Cardiac muscle cell (in vitro differentiated cells and primary cell): ENCODE measurements around the gene RAP1B. TPM values are rescaled to one million over a fixed set of nuclear protein-coding genes. Genes with fewer than 3 reads are reported as not detected.

Experiments used
- DNase-seq, 2 donors: peaks; one replicate each; pipeline versions ENCODE4 v3.0.0 to v3.0.0-alpha.2; 2010 to 2017; ENCODE audit warnings: low read depth in 1 of 2, low spot score in 1 of 2
- H3K27ac ChIP-seq: fragments of 200-600 bp; sonication (generic); 2 replicates; pipeline ENCODE4 v1.5.1; 2016
- H3K27me3 ChIP-seq: fragments of 200-600 bp; sonication (generic); 2 replicates; pipeline ENCODE4 v1.6.0; 2016; ENCODE audit warnings: control low read depth
- H3K36me3 ChIP-seq: fragments of 200-600 bp; sonication (generic); 2 replicates; pipeline ENCODE4 v1.5.1; 2016; ENCODE audit warnings: control low read depth
- H3K4me1 ChIP-seq: fragments of 200-600 bp; sonication (generic); 2 replicates; pipeline ENCODE4 v1.8.1; 2017; ENCODE audit warnings: low read depth, mild to moderate bottlenecking, mixed run types
- H3K4me3 ChIP-seq: fragments of 200-600 bp; sonication (generic); 2 replicates; pipeline ENCODE4 v1.5.1; 2016; ENCODE audit warnings: mild to moderate bottlenecking
- H3K9me3 ChIP-seq: fragments of 200-600 bp; sonication (generic); 2 replicates; pipeline ENCODE4 v1.5.1; 2017; ENCODE audit warnings: low read depth, mild to moderate bottlenecking, control low read depth
- polyA plus RNA-seq: library from polyadenylated mRNA; unstranded; fragments of >200 nt; fragmentation: Nextera tagmentation; extraction: Ambion mirVana; gene quantifications from 2 replicates; pipeline ENCODE4 v1.2.1, GENCODE V29; 2016
- total RNA-seq: library from RNA; depleted of rRNA; stranded (reverse); fragments of >200 nt; gene quantifications from 2 replicates; pipeline ENCODE4 v1.2.3, GENCODE V29; 2016
- TF ChIP-seq, protein P1 (sequence below): IDR thresholded peaks from 2 replicates; pipeline ENCODE4 v1.5.1; 2012; ENCODE audit warnings: low read depth, mild to moderate bottlenecking, low read length

RAP1B gene
- total and polyA plus RNA-seq, 2 experiments from 2014 or later: 79.9 to 148 TPM

DNA sequence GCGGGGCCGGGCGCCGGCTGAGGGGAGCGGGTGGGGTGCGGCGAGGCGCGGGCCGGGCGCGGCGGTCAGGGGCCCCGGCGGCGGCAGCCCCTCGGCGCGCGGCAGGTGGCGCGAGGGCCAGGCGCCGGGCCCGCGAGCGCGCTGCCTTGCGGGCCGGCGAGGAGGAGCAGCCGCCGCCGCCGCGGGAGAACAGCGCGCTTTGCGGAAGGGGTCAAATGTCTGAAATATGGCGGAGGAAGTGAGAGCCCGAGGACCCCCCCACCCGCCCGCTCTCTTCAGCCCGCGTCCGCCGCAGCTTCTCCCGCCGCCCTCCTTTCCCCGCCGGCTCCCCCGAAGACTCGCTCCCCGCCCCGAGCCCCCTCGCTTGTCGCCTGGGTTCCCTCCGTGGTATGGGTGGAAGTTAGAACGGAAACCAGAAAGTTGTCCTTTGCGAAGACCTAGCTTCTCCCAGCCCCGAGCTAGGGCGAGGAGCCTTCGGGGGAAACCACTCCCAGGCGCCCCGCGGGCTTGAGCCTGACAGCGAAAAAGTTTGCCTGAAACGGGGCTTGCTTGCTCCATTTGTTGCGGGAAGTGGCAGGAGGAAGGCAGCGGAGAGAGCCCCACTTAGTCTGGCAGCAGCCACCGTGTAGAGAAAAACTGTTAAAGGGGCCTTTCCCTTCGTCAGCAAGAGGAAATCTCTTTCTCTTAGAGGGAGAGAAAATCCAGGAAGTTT is 551 bp downstream of the RAP1B start:
- Histone ChIP-seq H3K4me1 (peaks cover 28% of the 10 kb centered on the region), H3K4me3 (peak overlapping the region; percentile 76), H3K36me3 (no peaks in the 10 kb centered on the region), H3K27ac (peak overlapping the region; percentile 99), H3K9me3 (no peaks in the 10 kb centered on the region), H3K27me3 (no peaks in the 10 kb centered on the region)
- TF ChIP-seq, protein P1, sequence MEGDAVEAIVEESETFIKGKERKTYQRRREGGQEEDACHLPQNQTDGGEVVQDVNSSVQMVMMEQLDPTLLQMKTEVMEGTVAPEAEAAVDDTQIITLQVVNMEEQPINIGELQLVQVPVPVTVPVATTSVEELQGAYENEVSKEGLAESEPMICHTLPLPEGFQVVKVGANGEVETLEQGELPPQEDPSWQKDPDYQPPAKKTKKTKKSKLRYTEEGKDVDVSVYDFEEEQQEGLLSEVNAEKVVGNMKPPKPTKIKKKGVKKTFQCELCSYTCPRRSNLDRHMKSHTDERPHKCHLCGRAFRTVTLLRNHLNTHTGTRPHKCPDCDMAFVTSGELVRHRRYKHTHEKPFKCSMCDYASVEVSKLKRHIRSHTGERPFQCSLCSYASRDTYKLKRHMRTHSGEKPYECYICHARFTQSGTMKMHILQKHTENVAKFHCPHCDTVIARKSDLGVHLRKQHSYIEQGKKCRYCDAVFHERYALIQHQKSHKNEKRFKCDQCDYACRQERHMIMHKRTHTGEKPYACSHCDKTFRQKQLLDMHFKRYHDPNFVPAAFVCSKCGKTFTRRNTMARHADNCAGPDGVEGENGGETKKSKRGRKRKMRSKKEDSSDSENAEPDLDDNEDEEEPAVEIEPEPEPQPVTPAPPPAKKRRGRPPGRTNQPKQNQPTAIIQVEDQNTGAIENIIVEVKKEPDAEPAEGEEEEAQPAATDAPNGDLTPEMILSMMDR: no peak
- peak; percentile 74 to 75 for DNase-seq

DNA sequence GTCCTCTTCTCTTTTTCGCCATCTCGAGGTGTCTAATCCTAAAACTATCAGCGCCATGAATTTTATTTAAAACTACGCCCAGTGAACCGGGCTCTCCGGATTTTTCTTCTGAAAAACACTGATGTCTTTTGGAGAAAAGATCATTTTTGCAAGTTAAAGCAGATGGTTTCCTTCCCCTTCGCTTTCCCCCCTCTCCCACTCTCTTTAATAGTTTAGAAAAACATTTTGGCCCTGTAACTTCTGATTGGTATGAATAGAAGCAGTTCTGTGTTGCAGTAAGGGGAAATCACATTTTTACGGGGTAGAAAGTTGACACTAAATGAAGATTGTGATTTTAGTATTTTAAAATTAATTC is 1.1 kb downstream of the RAP1B start:
- TF ChIP-seq, protein P1: no peak
- peak overlapping the region; percentile 76 for H3K4me3 ChIP-seq
- H3K36me3 ChIP-seq: no peaks in the 10 kb centered on the region
- H3K4me1 ChIP-seq: peaks cover 28% of the 10 kb centered on the region
- no peaks in the 10 kb centered on the region for H3K27me3 ChIP-seq
- peak overlapping the region; percentile 99 for H3K27ac ChIP-seq
- DNase-seq: no peak
- H3K9me3 ChIP-seq: no peaks in the 10 kb centered on the region

GRCh38 chr12:68612202-68612601 is 1.5 kb downstream of the RAP1B start:
- Histone ChIP-seq H3K9me3 (no peaks in the 10 kb centered on the region), H3K4me3 (peak overlapping the region; percentile 76), H3K27ac (peak overlapping the region; percentile 99), H3K27me3 (no peaks in the 10 kb centered on the region), H3K4me1 (peaks cover 28% of the 10 kb centered on the region), H3K36me3 (no peaks in the 10 kb centered on the region)
- DNase-seq: peak in 1 of 2 donors; percentile 37
- TF ChIP-seq, protein P1: no peak

DNA sequence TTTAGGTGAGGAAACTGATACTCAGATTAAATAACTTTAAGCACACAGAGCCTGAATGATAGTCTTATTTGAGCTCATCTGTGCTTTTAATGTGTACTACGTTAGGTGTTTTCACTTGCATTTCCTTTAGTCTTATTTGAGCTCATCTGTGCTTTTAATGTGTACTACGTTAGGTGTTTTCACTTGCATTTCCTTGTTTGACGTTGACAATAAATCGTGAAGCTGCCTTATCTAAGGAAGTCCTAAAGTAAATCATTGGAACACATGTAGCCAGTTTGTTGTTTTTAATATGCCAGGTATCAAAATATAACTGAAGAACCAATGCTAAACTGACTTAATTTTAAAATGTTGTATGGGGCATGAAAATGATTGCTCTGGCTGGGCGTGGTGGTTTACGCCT is 2.0 kb downstream of the RAP1B start:
- no peaks in the 10 kb centered on the region for H3K9me3 ChIP-seq
- no peaks in the 10 kb centered on the region for H3K36me3 ChIP-seq
- no peak for DNase-seq
- TF ChIP-seq, protein P1: no peak
- peak overlapping the region; percentile 99 for H3K27ac ChIP-seq
- H3K27me3 ChIP-seq: no peaks in the 10 kb centered on the region
- peaks cover 28% of the 10 kb centered on the region for H3K4me1 ChIP-seq
- H3K4me3 ChIP-seq: peak overlapping the region; percentile 76

- DNase-seq: no peak
- Histone ChIP-seq H3K27me3 (no peaks in the 10 kb centered on the region), H3K9me3 (no peaks in the 10 kb centered on the region), H3K27ac (no peak overlapping the region), H3K36me3 (no peaks in the 10 kb centered on the region), H3K4me1 (peaks cover 28% of the 10 kb centered on the region), H3K4me3 (peak overlapping the region; percentile 76)
- TF ChIP-seq, protein P1: no peak
Measured at GRCh38 chr12:68613209-68613904, 2.7 kb downstream of the RAP1B start.
